GM23338 (cell line): ENCODE data around the gene MRO. TPM values are rescaled to one million over a fixed set of nuclear protein-coding genes. Genes with fewer than 3 reads are reported as not detected.

Source experiments
- ATAC-seq: fragments of 200-7000 bp; cut with Tn5 transposase; 3 replicates; pipeline ENCODE4 v1.9.1; 2020
- DNase-seq: peaks from one replicate; pipeline ENCODE4 v3.0.0-alpha.2; 2015; ENCODE audit warnings: low spot score
- H2AFZ ChIP-seq: fragments of 200-600 bp; sonication (generic); 2 replicates; pipeline ENCODE4 v1.8.0; 2016; ENCODE audit warnings: antibody characterized with exemption, mild to moderate bottlenecking, moderate library complexity
- H3F3A ChIP-seq: fragments of 200-600 bp; sonication (generic); replicated peaks from 2 replicates; pipeline ENCODE4 v1.8.0; 2017; ENCODE audit warnings: antibody characterized with exemption, mixed run types, low read depth
- H3K27ac ChIP-seq: fragments of 200-600 bp; sonication (generic); 2 replicates; pipeline ENCODE4 v1.6.1; 2016; ENCODE audit warnings: low read depth
- H3K27me3 ChIP-seq: fragments of 200-600 bp; sonication (generic); 2 replicates; pipeline ENCODE4 v1.8.0; 2016; ENCODE audit warnings: mild to moderate bottlenecking, mixed run types, moderate library complexity; ENCODE audit not compliant: insufficient read depth
- H3K36me3 ChIP-seq: fragments of 200-600 bp; sonication (generic); 2 replicates; pipeline ENCODE4 v1.8.0; 2016; ENCODE audit warnings: mild to moderate bottlenecking; ENCODE audit not compliant: insufficient read depth
- H3K4me1 ChIP-seq: fragments of 200-600 bp; sonication (generic); 2 replicates; pipeline ENCODE4 v1.8.0; 2016; ENCODE audit warnings: mild to moderate bottlenecking, moderate library complexity; ENCODE audit not compliant: insufficient read depth
- H3K4me2 ChIP-seq: fragments of 200-600 bp; sonication (generic); 2 replicates; pipeline ENCODE4 v1.7.1; 2017; ENCODE audit warnings: mixed run types
- H3K4me3 ChIP-seq: fragments of 200-600 bp; sonication (generic); 2 replicates; pipeline ENCODE4 v1.6.1; 2016; ENCODE audit warnings: mixed run types
- H3K79me2 ChIP-seq: fragments of 200-600 bp; sonication (generic); replicated peaks from 2 replicates; pipeline ENCODE4 v1.8.0; 2017; ENCODE audit warnings: mild to moderate bottlenecking; ENCODE audit not compliant: insufficient read depth
- H3K9me2 ChIP-seq: fragments of 200-600 bp; sonication (generic); 2 replicates; pipeline ENCODE4 v1.8.0; 2017; ENCODE audit not compliant: insufficient read depth
- H4K20me1 ChIP-seq: fragments of 200-600 bp; sonication (generic); replicated peaks from 2 replicates; pipeline ENCODE4 v1.8.0; 2017; ENCODE audit warnings: mild to moderate bottlenecking; ENCODE audit not compliant: insufficient read depth
- H3K27ac Mint-ChIP-seq: 2 replicates; pipeline ENCODE4 v1.8.0; 2020; ENCODE audit warnings: inconsistent platforms, mild to moderate bottlenecking, moderate library complexity, mixed read lengths
- H3K27me3 Mint-ChIP-seq: 3 replicates; pipeline ENCODE4 v1.8.0; 2022; ENCODE audit warnings: low read depth, mild to moderate bottlenecking, moderate library complexity, mixed read lengths, inconsistent platforms; ENCODE audit not compliant: insufficient read depth, poor library complexity
- H3K36me3 Mint-ChIP-seq: 3 replicates; pipeline ENCODE4 v1.8.0; 2021; ENCODE audit warnings: low read depth, mild to moderate bottlenecking, inconsistent platforms, moderate library complexity, mixed read lengths
- H3K4me1 Mint-ChIP-seq: 3 replicates; pipeline ENCODE4 v1.8.0; 2020; ENCODE audit warnings: mild to moderate bottlenecking, inconsistent platforms, mixed read lengths
- H3K4me3 Mint-ChIP-seq: 3 replicates; pipeline ENCODE4 v1.8.0; 2021; ENCODE audit warnings: moderate library complexity, mild to moderate bottlenecking, inconsistent platforms, mixed read lengths
- H3K9me3 Mint-ChIP-seq: 3 replicates; pipeline ENCODE4 v1.8.0; 2020; ENCODE audit warnings: moderate library complexity, mild to moderate bottlenecking, inconsistent platforms, mixed read lengths
- CREB1 ChIP-seq: fragments of 250-450 bp; sonication (Bioruptor Pico); IDR thresholded peaks from 2 replicates; pipeline ENCODE4 v1.5.0; 2020; ENCODE audit warnings: low read depth, mild to moderate bottlenecking, moderate library complexity
- EZH2 ChIP-seq: fragments of 200-600 bp; sonication (generic); IDR thresholded peaks from one replicate; pipeline ENCODE4 v1.8.0; 2017; ENCODE audit warnings: antibody characterized with exemption, mild to moderate bottlenecking, low read depth; ENCODE audit not compliant: unreplicated experiment
- EZH2phosphoT487 ChIP-seq: fragments of 200-600 bp; sonication (generic); IDR thresholded peaks from one replicate; pipeline ENCODE4 v1.8.1; 2018; ENCODE audit warnings: antibody characterized with exemption; ENCODE audit not compliant: unreplicated experiment
- NANOG ChIP-seq: IDR thresholded peaks from 2 replicates; pipeline ENCODE4 v1.6.1; 2016; ENCODE audit warnings: antibody characterized with exemption, borderline replicate concordance
- POLR2AphosphoS5 ChIP-seq: IDR thresholded peaks from 2 replicates; pipeline ENCODE4 v1.6.1; 2016; ENCODE audit warnings: antibody characterized with exemption, low read depth
- ZNF331 ChIP-seq: fragments of 250-450 bp; sonication (Bioruptor Pico); IDR thresholded peaks from 2 replicates; pipeline ENCODE4 v1.5.0; 2020; ENCODE audit warnings: low read depth, mild to moderate bottlenecking, moderate library complexity
- polyA plus RNA-seq: library from polyadenylated mRNA; unstranded; fragments of >200 nt; fragmentation: Nextera tagmentation; extraction: Ambion mirVana; gene quantifications from 2 replicates; pipeline ENCODE4 v1.2.1, GENCODE V29; 2016
- total RNA-seq: library from RNA; depleted of rRNA; stranded (reverse); fragments of >200 nt; shearing (Covaris generic); gene quantifications from 2 replicates; pipeline ENCODE4 v1.2.3, GENCODE V29; 2014
- TF ChIP-seq, protein P1 (sequence below): IDR thresholded peaks from one replicate; pipeline ENCODE4 v1.6.1; 2018; ENCODE audit warnings: antibody characterized with exemption; ENCODE audit not compliant: unreplicated experiment
- TF ChIP-seq, protein P2 (sequence below), 2 experiments: fragments of 200-600 bp in 1 of 2; sonication (generic) in 1 of 2; conservative IDR thresholded peaks; 2 replicates each; pipeline versions ENCODE4 v1.5.1 to v1.6.1; 2016 to 2017; ENCODE audit warnings: antibody characterized with exemption in 2 of 2, low read depth in 2 of 2, mild to moderate bottlenecking in 2 of 2, moderate library complexity in 1 of 2
- TF ChIP-seq, protein P3 (sequence below): IDR thresholded peaks from 2 replicates; pipeline ENCODE4 v1.6.1; 2016; ENCODE audit warnings: antibody characterized with exemption

MRO gene
- total and polyA plus RNA-seq, 2 experiments from 2014 or later: 0.78 to 0.80 TPM

DNA sequence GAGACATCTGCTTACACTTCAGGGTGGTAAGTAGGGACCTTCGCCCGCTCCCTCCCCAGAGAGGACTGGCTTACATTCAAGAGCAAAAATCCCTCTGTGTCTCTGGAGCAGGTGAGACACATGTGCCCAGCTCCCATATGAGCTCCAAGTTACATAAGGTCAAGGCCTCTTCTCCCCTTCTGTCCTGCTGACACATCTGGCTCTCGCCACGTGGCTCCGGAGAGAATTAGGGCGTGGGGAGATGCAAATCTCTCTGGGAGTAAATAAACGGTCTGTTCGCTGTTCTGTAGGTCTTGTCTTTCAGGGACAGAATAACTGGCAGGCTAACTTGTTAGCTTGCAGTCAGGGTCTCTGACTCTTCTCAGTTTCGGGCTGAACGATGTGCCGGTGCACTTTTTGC, 16.2 kb downstream of the MRO start:
- Histone ChIP-seq H3F3A (no peaks in the 10 kb centered on the region), H3K36me3 (no peaks in the 10 kb centered on the region), H3K4me3 (no peak overlapping the region), H3K4me1 (peaks cover 7% of the 10 kb centered on the region), H2AFZ (no peak overlapping the region), H3K27ac (no peak overlapping the region), H3K9me2 (no peaks in the 10 kb centered on the region; the same call in 1 of the 2 replicates), H3K4me2 (no peak overlapping the region), H4K20me1 (no peaks in the 10 kb centered on the region), H3K27me3 (no peaks in the 10 kb centered on the region), H3K79me2 (no peaks in the 10 kb centered on the region)
- TF ChIP-seq, protein P1, sequence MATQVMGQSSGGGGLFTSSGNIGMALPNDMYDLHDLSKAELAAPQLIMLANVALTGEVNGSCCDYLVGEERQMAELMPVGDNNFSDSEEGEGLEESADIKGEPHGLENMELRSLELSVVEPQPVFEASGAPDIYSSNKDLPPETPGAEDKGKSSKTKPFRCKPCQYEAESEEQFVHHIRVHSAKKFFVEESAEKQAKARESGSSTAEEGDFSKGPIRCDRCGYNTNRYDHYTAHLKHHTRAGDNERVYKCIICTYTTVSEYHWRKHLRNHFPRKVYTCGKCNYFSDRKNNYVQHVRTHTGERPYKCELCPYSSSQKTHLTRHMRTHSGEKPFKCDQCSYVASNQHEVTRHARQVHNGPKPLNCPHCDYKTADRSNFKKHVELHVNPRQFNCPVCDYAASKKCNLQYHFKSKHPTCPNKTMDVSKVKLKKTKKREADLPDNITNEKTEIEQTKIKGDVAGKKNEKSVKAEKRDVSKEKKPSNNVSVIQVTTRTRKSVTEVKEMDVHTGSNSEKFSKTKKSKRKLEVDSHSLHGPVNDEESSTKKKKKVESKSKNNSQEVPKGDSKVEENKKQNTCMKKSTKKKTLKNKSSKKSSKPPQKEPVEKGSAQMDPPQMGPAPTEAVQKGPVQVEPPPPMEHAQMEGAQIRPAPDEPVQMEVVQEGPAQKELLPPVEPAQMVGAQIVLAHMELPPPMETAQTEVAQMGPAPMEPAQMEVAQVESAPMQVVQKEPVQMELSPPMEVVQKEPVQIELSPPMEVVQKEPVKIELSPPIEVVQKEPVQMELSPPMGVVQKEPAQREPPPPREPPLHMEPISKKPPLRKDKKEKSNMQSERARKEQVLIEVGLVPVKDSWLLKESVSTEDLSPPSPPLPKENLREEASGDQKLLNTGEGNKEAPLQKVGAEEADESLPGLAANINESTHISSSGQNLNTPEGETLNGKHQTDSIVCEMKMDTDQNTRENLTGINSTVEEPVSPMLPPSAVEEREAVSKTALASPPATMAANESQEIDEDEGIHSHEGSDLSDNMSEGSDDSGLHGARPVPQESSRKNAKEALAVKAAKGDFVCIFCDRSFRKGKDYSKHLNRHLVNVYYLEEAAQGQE: no peak
- Mint-ChIP-seq H3K27ac (no peak overlapping the region), H3K9me3 (no peaks in the 10 kb centered on the region), H3K36me3 (no peaks in the 10 kb centered on the region), H3K4me3 (no peak overlapping the region), H3K27me3 (peaks cover 8% of the 10 kb centered on the region), H3K4me1 (peaks cover 13% of the 10 kb centered on the region)
- no peak for ATAC-seq
- DNase-seq: no peak

DNA sequence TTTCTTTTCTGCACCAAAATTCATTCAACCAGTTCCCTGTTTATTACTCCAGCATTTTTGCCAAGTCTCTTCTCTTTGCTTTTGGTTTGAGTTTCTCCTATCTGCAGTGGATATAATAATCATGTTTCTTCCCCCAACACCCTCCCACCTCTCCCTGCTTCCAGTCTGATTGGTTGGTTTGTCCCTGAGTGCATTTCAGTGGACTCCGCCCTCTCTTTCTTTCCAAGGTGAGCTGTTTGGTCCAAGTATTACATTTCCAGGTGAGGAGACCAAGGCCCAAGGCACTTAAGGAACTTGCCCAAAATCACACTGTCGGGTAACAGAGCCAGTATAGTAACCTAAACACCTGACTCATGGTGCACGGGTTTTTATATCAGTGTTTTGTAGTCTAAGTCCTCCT, 17.7 kb downstream of the MRO start:
- Mint-ChIP-seq H3K36me3 (no peaks in the 10 kb centered on the region), H3K4me1 (peaks cover 13% of the 10 kb centered on the region), H3K4me3 (no peak overlapping the region), H3K27me3 (peaks cover 6% of the 10 kb centered on the region), H3K9me3 (no peaks in the 10 kb centered on the region), H3K27ac (no peak overlapping the region)
- ATAC-seq (peak; percentile 38; the same call in 2 of the 3 replicates), DNase-seq (peak; percentile 32)
- Histone ChIP-seq H3K36me3 (no peaks in the 10 kb centered on the region), H3K4me1 (peaks cover 7% of the 10 kb centered on the region), H4K20me1 (no peaks in the 10 kb centered on the region), H3K27me3 (no peaks in the 10 kb centered on the region), H3K4me3 (no peak overlapping the region), H2AFZ (0 out of 2 replicates have a peak overlapping the region, but pooled peaks have one; percentile 74), H3K4me2 (no peak overlapping the region), H3F3A (no peaks in the 10 kb centered on the region), H3K27ac (no peak overlapping the region), H3K79me2 (no peaks in the 10 kb centered on the region), H3K9me2 (no peaks in the 10 kb centered on the region; the same call in 1 of the 2 replicates)
- TF ChIP-seq, protein P2, sequence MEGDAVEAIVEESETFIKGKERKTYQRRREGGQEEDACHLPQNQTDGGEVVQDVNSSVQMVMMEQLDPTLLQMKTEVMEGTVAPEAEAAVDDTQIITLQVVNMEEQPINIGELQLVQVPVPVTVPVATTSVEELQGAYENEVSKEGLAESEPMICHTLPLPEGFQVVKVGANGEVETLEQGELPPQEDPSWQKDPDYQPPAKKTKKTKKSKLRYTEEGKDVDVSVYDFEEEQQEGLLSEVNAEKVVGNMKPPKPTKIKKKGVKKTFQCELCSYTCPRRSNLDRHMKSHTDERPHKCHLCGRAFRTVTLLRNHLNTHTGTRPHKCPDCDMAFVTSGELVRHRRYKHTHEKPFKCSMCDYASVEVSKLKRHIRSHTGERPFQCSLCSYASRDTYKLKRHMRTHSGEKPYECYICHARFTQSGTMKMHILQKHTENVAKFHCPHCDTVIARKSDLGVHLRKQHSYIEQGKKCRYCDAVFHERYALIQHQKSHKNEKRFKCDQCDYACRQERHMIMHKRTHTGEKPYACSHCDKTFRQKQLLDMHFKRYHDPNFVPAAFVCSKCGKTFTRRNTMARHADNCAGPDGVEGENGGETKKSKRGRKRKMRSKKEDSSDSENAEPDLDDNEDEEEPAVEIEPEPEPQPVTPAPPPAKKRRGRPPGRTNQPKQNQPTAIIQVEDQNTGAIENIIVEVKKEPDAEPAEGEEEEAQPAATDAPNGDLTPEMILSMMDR (conservative IDR thresholded peaks at IDR 0.05; ENCODE audit: low read depth in 2 of 2): no peak
- TF ChIP-seq CREB1 (CRISPR knock-in tag) (no peak), EZH2phosphoT487 (no peak), POLR2AphosphoS5 (no peak), EZH2 (no peak), NANOG (no peak), ZNF331 (CRISPR knock-in tag) (no peak)
- TF ChIP-seq, protein P1: no peak
- TF ChIP-seq, protein P3, sequence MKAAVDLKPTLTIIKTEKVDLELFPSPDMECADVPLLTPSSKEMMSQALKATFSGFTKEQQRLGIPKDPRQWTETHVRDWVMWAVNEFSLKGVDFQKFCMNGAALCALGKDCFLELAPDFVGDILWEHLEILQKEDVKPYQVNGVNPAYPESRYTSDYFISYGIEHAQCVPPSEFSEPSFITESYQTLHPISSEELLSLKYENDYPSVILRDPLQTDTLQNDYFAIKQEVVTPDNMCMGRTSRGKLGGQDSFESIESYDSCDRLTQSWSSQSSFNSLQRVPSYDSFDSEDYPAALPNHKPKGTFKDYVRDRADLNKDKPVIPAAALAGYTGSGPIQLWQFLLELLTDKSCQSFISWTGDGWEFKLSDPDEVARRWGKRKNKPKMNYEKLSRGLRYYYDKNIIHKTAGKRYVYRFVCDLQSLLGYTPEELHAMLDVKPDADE: no peak
